ENCODE data around the gene RGL3.
"Not testable (repeated sequence)": the region's sequence is repeated elsewhere in the genome, so short reads cannot be mapped to it uniquely, and the experiment has no call there.

RGL3 gene, protein sequence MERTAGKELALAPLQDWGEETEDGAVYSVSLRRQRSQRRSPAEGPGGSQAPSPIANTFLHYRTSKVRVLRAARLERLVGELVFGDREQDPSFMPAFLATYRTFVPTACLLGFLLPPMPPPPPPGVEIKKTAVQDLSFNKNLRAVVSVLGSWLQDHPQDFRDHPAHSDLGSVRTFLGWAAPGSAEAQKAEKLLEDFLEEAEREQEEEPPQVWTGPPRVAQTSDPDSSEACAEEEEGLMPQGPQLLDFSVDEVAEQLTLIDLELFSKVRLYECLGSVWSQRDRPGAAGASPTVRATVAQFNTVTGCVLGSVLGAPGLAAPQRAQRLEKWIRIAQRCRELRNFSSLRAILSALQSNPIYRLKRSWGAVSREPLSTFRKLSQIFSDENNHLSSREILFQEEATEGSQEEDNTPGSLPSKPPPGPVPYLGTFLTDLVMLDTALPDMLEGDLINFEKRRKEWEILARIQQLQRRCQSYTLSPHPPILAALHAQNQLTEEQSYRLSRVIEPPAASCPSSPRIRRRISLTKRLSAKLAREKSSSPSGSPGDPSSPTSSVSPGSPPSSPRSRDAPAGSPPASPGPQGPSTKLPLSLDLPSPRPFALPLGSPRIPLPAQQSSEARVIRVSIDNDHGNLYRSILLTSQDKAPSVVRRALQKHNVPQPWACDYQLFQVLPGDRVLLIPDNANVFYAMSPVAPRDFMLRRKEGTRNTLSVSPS

DNA sequence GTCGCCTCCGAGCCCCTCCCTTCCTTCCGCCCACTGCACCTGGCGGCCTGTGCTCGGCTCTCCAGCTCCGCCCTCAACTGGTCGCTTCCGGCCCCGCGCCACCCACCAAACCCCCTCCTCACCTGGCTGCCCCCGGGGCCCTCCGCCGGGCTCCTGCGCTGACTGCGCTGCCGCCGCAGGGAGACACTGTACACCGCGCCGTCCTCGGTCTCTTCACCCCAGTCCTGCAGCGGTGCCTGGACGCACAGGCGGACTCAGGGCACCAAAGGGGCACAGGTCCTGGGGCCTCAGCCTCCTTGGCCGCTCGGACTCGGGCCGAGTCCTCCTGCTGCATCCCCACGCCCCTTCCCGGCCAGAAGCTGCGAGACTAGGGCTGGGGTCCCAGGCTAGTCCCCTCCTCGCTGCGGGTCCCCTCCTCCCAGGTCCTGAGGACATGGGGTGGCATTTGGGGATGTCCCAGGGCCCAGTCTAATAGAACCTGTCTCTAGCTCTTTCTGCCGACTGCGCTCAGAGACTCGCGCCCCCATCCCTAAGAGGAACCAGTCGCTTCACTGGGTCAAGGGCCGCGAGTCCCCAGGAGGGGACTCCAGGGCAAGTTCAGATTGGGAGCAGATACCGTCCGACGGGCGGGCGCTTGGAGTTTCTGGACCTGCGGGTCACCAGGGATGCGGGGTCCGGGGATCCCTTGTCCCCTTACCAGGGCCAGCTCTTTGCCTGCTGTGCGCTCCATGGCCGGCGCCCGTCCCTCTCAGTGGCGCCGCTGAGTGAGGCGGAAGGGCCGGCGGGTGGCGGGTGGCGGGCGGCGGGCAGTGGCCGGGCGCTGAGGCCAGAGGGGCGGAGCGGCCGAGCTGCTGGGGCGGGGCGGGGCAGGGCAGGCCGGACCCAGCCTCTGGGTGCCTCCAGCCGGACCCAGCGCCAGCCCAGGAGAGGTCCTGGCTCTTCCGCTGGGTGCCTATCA is at the start of gene RGL3:
Gene RGL3, minus strand, starts transcription at position 766 of the 958 bp plus-strand sequence. Its CDS starts 36 bp downstream, at position 730.
- Mint-ChIP-seq H3K36me3 (ENCODE audit: low read depth) (peaks cover 3% of the 10 kb centered on the region), H3K27ac (peak within 1 kb of the TSS; percentile 37 to 97 (median 74)), H3K4me1 (peaks cover 6% of the 10 kb centered on the region), H3K27me3 (ENCODE audit: low read depth) (peaks cover 93% of the 10 kb centered on the region), H3K4me3 (peak within 1 kb of the TSS; percentile 80 to 86 (median 84)), H3K9me3 (no peaks in the 10 kb centered on the region)
- TF ChIP-seq, protein P1, sequence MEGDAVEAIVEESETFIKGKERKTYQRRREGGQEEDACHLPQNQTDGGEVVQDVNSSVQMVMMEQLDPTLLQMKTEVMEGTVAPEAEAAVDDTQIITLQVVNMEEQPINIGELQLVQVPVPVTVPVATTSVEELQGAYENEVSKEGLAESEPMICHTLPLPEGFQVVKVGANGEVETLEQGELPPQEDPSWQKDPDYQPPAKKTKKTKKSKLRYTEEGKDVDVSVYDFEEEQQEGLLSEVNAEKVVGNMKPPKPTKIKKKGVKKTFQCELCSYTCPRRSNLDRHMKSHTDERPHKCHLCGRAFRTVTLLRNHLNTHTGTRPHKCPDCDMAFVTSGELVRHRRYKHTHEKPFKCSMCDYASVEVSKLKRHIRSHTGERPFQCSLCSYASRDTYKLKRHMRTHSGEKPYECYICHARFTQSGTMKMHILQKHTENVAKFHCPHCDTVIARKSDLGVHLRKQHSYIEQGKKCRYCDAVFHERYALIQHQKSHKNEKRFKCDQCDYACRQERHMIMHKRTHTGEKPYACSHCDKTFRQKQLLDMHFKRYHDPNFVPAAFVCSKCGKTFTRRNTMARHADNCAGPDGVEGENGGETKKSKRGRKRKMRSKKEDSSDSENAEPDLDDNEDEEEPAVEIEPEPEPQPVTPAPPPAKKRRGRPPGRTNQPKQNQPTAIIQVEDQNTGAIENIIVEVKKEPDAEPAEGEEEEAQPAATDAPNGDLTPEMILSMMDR (IDR thresholded peaks at IDR 0.05; ENCODE audit: unreplicated experiment in 3 of 3): no peak

DNA sequence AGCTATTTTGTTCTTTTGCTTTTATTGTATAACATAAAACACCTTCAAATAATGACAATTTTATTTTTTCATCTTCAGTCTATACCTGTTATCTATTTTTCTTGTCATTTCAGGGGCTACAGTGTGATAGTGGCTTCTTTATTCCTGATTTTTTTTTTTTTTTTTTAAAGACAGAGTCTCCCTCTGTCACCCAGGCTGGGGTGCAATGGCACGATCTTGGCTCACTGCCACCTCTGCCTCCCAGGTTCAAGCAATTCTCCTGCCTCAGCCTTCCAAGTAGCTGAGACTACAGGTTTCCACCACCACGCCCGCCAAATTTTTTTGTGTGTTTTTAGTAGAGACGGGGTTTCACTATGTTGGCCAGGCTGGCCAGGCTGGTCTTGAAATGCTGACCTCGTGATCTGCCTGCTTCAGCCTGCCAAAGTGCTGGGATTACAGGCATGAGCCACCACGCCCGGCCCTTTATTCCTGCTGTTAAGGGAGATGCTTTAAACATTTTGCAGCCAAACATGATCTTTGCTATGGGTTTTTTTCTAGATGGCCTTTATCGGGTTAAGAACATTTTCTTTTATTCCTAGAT is 49.2 kb upstream of the RGL3 start:
- H3K4me3 Mint-ChIP-seq; H3K27me3 Mint-ChIP-seq (ENCODE audit: low read depth); H3K4me1 Mint-ChIP-seq; H3K27ac Mint-ChIP-seq; H3K9me3 Mint-ChIP-seq; H3K36me3 Mint-ChIP-seq (ENCODE audit: low read depth): not testable (repeated sequence)

DNA sequence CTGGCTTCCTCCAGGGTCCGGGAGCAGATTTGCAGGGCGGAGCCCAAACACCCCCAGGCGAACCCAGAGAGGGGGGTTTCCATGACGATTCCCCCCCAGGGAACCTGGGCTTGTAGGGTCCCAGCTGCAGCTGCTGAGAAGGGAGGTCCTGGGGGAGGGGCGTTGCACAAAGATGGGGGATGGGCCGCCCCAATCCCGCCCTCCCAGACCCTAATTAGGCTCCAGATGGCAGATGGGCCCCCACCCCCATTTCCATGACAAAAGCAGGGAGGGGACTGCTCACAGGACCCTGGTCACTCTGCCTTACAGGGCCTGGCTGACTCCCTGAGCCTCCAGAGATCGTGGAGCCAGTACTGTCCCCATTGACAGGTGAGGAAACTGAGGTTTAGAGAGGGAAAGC is 46.5 kb upstream of the RGL3 start:
- Mint-ChIP-seq H3K36me3 (ENCODE audit: low read depth) (no peaks in the 10 kb centered on the region), H3K27ac (no peak overlapping the region), H3K9me3 (no peaks in the 10 kb centered on the region), H3K27me3 (ENCODE audit: low read depth) (peaks cover 4% of the 10 kb centered on the region), H3K4me1 (no peaks in the 10 kb centered on the region), H3K4me3 (no peak overlapping the region)
- TF ChIP-seq, protein P1 (IDR thresholded peaks at IDR 0.05; ENCODE audit: unreplicated experiment in 3 of 3): no peak

DNA sequence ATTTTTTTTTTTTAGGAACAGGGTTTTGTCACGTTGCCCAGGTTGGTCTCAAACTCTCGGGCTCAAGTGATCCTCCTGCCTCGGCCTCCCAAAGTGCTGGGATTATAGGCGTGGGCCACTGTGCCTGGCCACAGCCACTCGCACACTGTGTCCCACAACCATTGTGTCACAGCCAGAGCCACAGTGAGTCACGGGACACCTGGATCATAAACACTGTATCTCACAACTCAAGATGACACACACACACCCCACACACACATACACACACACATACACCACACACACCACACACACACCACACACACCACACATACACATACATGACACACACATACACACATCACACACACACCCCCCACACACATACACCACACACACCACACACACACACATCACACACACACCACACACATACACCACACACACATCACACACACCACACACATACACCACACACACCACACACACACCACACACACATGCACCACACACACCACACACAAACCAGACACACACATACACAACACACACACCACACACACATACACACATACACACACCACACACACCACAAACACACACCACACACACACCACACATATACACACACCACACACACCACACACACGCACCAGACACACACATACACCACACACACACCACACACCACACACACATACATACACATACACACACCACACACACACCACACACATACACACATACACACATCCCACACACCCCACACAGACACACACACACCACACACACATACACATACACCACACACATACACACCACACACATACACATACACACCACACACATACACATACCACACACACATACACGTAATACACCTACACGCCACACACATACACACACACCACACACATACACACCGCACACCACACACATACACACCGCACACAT is 45.5 kb upstream of the RGL3 start:
- TF ChIP-seq, protein P1 (IDR thresholded peaks at IDR 0.05; ENCODE audit: unreplicated experiment in 3 of 3): no peak
- Mint-ChIP-seq H3K36me3 (ENCODE audit: low read depth) (no peaks in the 10 kb centered on the region), H3K4me3 (no peak overlapping the region), H3K27me3 (ENCODE audit: low read depth) (peaks cover 4% of the 10 kb centered on the region), H3K9me3 (no peaks in the 10 kb centered on the region), H3K4me1 (no peaks in the 10 kb centered on the region), H3K27ac (no peak overlapping the region)

DNA sequence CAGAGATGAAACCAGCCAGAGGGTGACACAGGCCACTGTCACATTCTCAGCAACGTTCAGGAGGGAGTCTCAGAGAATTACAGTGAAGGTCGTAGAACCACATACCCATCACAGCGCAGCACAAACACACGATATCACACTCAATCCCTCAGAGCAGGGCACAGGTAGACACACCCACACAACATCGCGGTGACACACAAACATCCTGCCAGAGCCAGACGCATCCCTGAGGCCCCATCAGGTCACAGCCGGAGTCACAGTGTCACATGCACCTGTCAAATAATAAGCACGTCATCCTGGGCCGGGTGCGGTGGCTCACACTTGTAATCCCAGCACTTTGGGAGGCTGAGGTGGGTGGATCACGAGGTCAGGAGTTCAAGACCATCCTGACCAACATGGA is 44.3 kb upstream of the RGL3 start:
- Mint-ChIP-seq H3K4me1 (no peaks in the 10 kb centered on the region), H3K4me3 (no peak overlapping the region), H3K27me3 (ENCODE audit: low read depth) (peaks cover 4% of the 10 kb centered on the region), H3K27ac (no peak overlapping the region), H3K9me3 (no peaks in the 10 kb centered on the region), H3K36me3 (ENCODE audit: low read depth) (no peaks in the 10 kb centered on the region)
- TF ChIP-seq, protein P1 (IDR thresholded peaks at IDR 0.05; ENCODE audit: unreplicated experiment in 3 of 3): no peak
